Gastrocnemius medialis (tissue), 4 donors: ENCODE data around the gene GALNT13. TPM values are rescaled to one million over a fixed set of nuclear protein-coding genes. Genes with fewer than 3 reads are reported as not detected.

Source experiments
- ATAC-seq, 2 donors: fragments of 150-250 bp; one replicate each; pipeline ENCODE4 v1.9.1; 2016
- DNase-seq, 2 donors: peaks; one replicate each; pipeline ENCODE4 v3.0.0-alpha.2; 2019
- H3K27ac ChIP-seq, 4 donors: fragments of 200-600 bp; sonication (generic); 1 replicate in 1 of 4; 2 replicates in 3 of 4; pipeline ENCODE4 v1.5.1; 2016 to 2018; ENCODE audit warnings: mild to moderate bottlenecking in 2 of 4, moderate library complexity in 1 of 4
- H3K27me3 ChIP-seq, 3 donors: fragments of 200-600 bp; sonication (generic) in 2 of 3; 1 replicate in 1 of 3; 2 replicates in 2 of 3; pipeline versions ENCODE4 v1.5.1 to v1.6.0; 2016 to 2019; ENCODE audit warnings: mild to moderate bottlenecking in 1 of 3, moderate library complexity in 1 of 3
- H3K36me3 ChIP-seq, 2 donors: fragments of 200-600 bp; sonication (generic) in 1 of 2; one replicate each; pipeline ENCODE4 v1.5.1; 2017 to 2018
- H3K4me1 ChIP-seq, 2 donors: fragments of 200-600 bp; sonication (generic) in 1 of 2; one replicate each; pipeline ENCODE4 v1.5.1; 2016 to 2017; ENCODE audit warnings: mild to moderate bottlenecking in 2 of 2
- H3K4me3 ChIP-seq, 4 donors: fragments of 200-600 bp; sonication (generic) in 3 of 4; 1 replicate in 1 of 4; 2 replicates in 3 of 4; pipeline ENCODE4 v1.5.1; 2016 to 2019; ENCODE audit warnings: mild to moderate bottlenecking in 2 of 4
- H3K9me3 ChIP-seq, 3 donors: fragments of 200-600 bp; sonication (generic) in 2 of 3; 1 replicate in 1 of 3; 2 replicates in 2 of 3; pipeline ENCODE4 v1.5.1; 2016 to 2019
- CTCF ChIP-seq, 5 experiments: fragments of 450-650 bp in 3 of 5; fragments of 200-600 bp in 2 of 5; sonication (generic) in 2 of 5; IDR thresholded peaks in 4 of 5; conservative IDR thresholded peaks in 1 of 5; 1 replicate in 4 of 5; 2 replicates in 1 of 5; pipeline ENCODE4 v1.5.1; 2016 to 2019; ENCODE audit warnings: antibody characterized with exemption in 5 of 5, mild to moderate bottlenecking in 3 of 5, moderate library complexity in 3 of 5
- POLR2A ChIP-seq, 2 donors: fragments of 450-650 bp; IDR thresholded peaks; one replicate each; pipeline ENCODE4 v1.6.1; 2017; ENCODE audit warnings: antibody characterized with exemption in 2 of 2, mild to moderate bottlenecking in 2 of 2, moderate library complexity in 2 of 2
- in situ Hi-C, 4 donors: fragments of 200-750 bp; cut with MboI; loops; one replicate each; pipeline versions ENCODE4 v1.15.0 to v1.8.0; 2017; ENCODE audit warnings: low sequenced_read_pairs in 4 of 4
- intact Hi-C: fragments of 100-400 bp; cut with DNase I; formaldehyde crosslinking; loops from one replicate; pipeline ENCODE4 v1.15.1; 2023; ENCODE audit warnings: low total_unique reads
- total RNA-seq, 4 donors: library from RNA; depleted of rRNA; stranded (reverse); fragments of >200 nt; gene quantifications; one replicate each; pipeline versions ENCODE4 v1.1.0 to v1.2.3, GENCODE V29; 2016

The GALNT13 gene
- under 1 TPM in 1 of 4 donors, not detected in 3; 0.10 TPM for total RNA-seq

DNA sequence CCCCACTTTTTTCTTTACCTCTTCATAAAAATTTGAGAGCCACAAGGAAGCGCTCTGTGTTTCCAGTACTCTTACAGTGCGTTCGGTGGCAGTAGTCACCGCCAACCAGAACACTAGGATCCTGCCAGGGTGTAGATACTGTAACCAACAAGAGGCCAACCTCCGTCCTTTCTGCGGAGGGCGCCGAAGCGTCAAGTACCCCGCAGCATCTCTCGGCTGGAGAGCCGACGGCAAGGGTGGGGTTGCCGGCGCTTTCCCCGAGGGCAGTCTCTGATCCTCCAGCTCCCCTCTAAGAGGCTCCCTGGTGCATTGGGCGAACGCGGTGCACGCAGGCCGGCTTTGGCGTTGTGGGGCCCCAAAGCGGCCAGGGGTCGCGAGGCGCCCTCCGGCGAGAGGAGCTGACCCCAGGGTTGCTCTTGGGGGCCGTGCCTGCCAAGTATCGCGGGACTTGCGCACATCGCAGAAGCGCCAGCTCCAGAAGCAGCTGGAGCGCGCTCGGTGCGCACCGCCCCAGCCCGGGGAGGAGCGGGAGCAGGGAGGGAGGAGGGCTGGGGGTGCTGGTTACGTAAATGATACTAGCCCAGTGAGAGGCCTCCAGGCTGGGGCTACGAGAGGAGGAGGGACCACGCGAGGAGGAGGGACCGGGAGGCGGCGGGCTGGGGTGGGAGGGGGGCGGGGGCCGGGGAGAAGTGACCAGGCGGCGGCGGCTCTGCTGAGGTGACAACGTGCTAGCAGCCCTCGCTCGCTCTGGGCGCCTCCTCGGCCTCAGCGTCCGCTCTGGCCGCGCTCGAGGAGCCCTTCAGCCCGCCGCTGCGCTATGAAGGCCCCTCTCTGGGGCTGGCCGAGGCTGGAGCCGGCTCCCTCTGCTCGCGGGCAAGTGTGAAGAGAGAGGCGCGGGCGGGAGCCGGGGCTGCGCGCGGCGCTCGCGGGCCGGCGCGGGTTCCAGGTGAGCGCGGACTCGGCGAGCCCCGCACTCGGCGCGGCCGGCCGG lies at the start of gene GALNT13:
Gene GALNT13 (plus strand): TSS at position 692 of the 991 bp plus-strand sequence.
- no peak within 1 kb of the TSS for H3K4me3 ChIP-seq
- H3K27me3 ChIP-seq, result peaks cover 5 to 22% (median 15%) of the 10 kb centered on the region in 3 donors
- TF ChIP-seq POLR2A (IDR thresholded peaks at IDR 0.05) (no peak), CTCF (IDR thresholded peaks at IDR 0.05 in 4 of 5, conservative IDR thresholded peaks at IDR 0.05 in 1 of 5) (no peak)
- DNase-seq, result no peak
- in situ Hi-C loops, result no loop called here
- intact Hi-C loops, result no loop called here
- H3K4me1 ChIP-seq, result no peaks in the 10 kb centered on the region
- no peaks in the 10 kb centered on the region for H3K9me3 ChIP-seq
- H3K36me3 ChIP-seq, result no peaks in the 10 kb centered on the region
- H3K27ac ChIP-seq, result no peak within 1 kb of the TSS
- no peak for ATAC-seq

DNA sequence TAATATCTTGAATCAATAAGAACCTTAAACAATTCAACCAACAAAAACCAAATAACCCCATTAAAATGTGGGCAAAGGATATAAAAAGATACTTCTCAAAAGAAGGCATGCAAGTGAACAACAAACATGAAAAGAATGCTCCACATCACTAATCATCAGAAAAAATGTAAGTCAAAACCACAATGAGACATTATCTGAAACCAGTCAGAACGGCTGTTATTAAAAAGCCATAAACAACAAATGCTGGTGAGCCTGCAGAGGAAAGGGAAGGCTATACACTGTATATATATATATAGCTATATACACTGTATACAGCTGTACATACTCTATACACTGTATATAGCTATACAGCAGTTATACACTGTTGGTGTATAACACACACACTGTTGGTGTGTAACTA lies 47.8 kb upstream of the GALNT13 start:
- H3K4me1 ChIP-seq, result no peaks in the 10 kb centered on the region
- in situ Hi-C loops, result no loop called here
- H3K36me3 ChIP-seq, result no peaks in the 10 kb centered on the region
- intact Hi-C loops, result no loop called here
- no peaks in the 10 kb centered on the region for H3K9me3 ChIP-seq
- no peak for DNase-seq
- no peaks in the 10 kb centered on the region for H3K27me3 ChIP-seq
- TF ChIP-seq CTCF (IDR thresholded peaks at IDR 0.05 in 4 of 5, conservative IDR thresholded peaks at IDR 0.05 in 1 of 5) (no peak), POLR2A (IDR thresholded peaks at IDR 0.05) (no peak)
- no peak overlapping the region for H3K27ac ChIP-seq
- no peak for ATAC-seq
- no peak overlapping the region for H3K4me3 ChIP-seq

GRCh38 chr2:153828335-153828734 lies 43.4 kb upstream of the GALNT13 start:
- Histone ChIP-seq H3K27ac (no peak overlapping the region), H3K36me3 (no peaks in the 10 kb centered on the region), H3K4me3 (no peak overlapping the region), H3K9me3 (no peaks in the 10 kb centered on the region), H3K27me3 (no peaks in the 10 kb centered on the region), H3K4me1 (no peaks in the 10 kb centered on the region)
- intact Hi-C loops, result no loop called here
- DNase-seq, result no peak
- no peak for ATAC-seq
- in situ Hi-C loops, result no loop called here
- TF ChIP-seq POLR2A (IDR thresholded peaks at IDR 0.05) (no peak), CTCF (IDR thresholded peaks at IDR 0.05 in 4 of 5, conservative IDR thresholded peaks at IDR 0.05 in 1 of 5) (no peak)

DNA sequence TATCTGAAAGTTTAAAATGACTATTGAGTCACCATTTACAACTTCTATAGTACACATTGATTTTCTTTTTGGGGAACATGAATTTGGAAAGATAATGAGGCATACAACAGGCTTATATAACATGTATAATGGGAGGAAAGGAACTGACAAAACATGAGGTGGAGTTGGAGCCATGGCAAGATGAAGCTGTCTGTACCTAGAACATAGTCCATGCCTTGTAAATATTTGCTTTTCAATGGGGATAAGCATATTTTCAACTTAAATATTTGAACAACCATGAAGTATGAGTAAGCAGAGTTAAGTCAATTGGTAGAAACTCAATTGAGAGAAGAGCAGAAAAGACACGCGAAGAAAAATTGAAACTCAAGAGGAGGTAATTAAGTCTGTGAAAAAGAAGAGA lies 37.1 kb upstream of the GALNT13 start:
- intact Hi-C loops (no loop called here), in situ Hi-C loops (no loop called here)
- no peak overlapping the region for H3K27ac ChIP-seq
- H3K4me3 ChIP-seq, result no peak overlapping the region
- no peaks in the 10 kb centered on the region for H3K27me3 ChIP-seq
- no peaks in the 10 kb centered on the region for H3K36me3 ChIP-seq
- H3K9me3 ChIP-seq, result no peaks in the 10 kb centered on the region
- H3K4me1 ChIP-seq, result no peaks in the 10 kb centered on the region
- ATAC-seq, result no peak
- DNase-seq, result no peak
- TF ChIP-seq POLR2A (IDR thresholded peaks at IDR 0.05) (no peak), CTCF (IDR thresholded peaks at IDR 0.05 in 4 of 5, conservative IDR thresholded peaks at IDR 0.05 in 1 of 5) (no peak)
